ENCODE data around the gene CTDSP1.

Gene CTDSP1

GRCh38 chr2:218447072-218447471 is 47.4 kb downstream of the CTDSP1 start:
- no peak for DNase-seq (ENCODE audit: insufficient read length, low spot score)

GRCh38 chr2:218448934-218449333 is 49.3 kb downstream of the CTDSP1 start:
- DNase-seq (ENCODE audit: insufficient read length, low spot score) (no peak), FAIRE-seq (no peak)

More at GRCh38 chr2:218447072-218447471, 47.4 kb downstream of the CTDSP1 start:
- no peak for FAIRE-seq

- FAIRE-seq (no peak), DNase-seq (ENCODE audit: insufficient read length, low spot score) (no peak)
Measured at GRCh38 chr2:218452079-218452478, 52.4 kb downstream of the CTDSP1 start.
